Measurements from ENCODE around the gene CD68.

The CD68 gene

GRCh38 chr17:7557775-7558543 lies 21.5 kb upstream of the CD68 start:
- Histone ChIP-seq H3K9ac (ENCODE audit: low read length) (no peak overlapping the region), H3K9me2 (replicated peaks; ENCODE audit: insufficient read depth, low read length) (no peaks in the 10 kb centered on the region), H3F3A (ENCODE audit: insufficient read depth) (no peaks in the 10 kb centered on the region), H2AFZ (ENCODE audit: low read depth, low read length, severe bottlenecking) (no peak overlapping the region), H3K27ac (ENCODE audit: low read depth, low read length) (no peak overlapping the region), H4K20me1 (ENCODE audit: low read depth, low read length) (no peaks in the 10 kb centered on the region), H3K4me3 (ENCODE audit: insufficient read depth, low read length, poor library complexity, severe bottlenecking) (no peak overlapping the region), H3K36me3 (ENCODE audit: low read length) (no peaks in the 10 kb centered on the region), H3K27me3 (ENCODE audit: low read length) (no peaks in the 10 kb centered on the region), H3K4me2 (ENCODE audit: low read depth, low read length, poor library complexity, severe bottlenecking) (no peak overlapping the region), H3K9me3 (ENCODE audit: insufficient read depth, low read length) (no peaks in the 10 kb centered on the region), H3K79me2 (ENCODE audit: insufficient read depth, low read length) (peaks cover 12% of the 10 kb centered on the region)
- no peak for TF ChIP-seq EZH2phosphoT487 (conservative IDR thresholded peaks at IDR 0.05; ENCODE audit: low read length)

- Histone ChIP-seq H3K9me3 (ENCODE audit: insufficient read depth, low read length) (no peaks in the 10 kb centered on the region), H3K27ac (ENCODE audit: low read depth, low read length) (no peak within 1 kb of the TSS), H2AFZ (ENCODE audit: low read depth, low read length, severe bottlenecking) (no peak within 1 kb of the TSS), H3K9me2 (replicated peaks; ENCODE audit: insufficient read depth, low read length) (no peaks in the 10 kb centered on the region), H3K4me3 (ENCODE audit: insufficient read depth, low read length, poor library complexity, severe bottlenecking) (no peak within 1 kb of the TSS), H3K4me2 (ENCODE audit: low read depth, low read length, poor library complexity, severe bottlenecking) (no peak within 1 kb of the TSS), H3K79me2 (ENCODE audit: insufficient read depth, low read length) (peaks cover 19% of the 10 kb centered on the region), H3K36me3 (ENCODE audit: low read length) (no peaks in the 10 kb centered on the region), H4K20me1 (ENCODE audit: low read depth, low read length) (no peaks in the 10 kb centered on the region), H3K27me3 (ENCODE audit: low read length) (no peaks in the 10 kb centered on the region), H3K9ac (ENCODE audit: low read length) (no peak within 1 kb of the TSS), H3F3A (ENCODE audit: insufficient read depth) (no peaks in the 10 kb centered on the region)
- TF ChIP-seq EZH2phosphoT487 (conservative IDR thresholded peaks at IDR 0.05; ENCODE audit: low read length) (no peak), CTCF (IDR thresholded peaks at IDR 0.05; ENCODE audit: insufficient read depth, low read length, poor library complexity, severe bottlenecking) (no peak)
Observed at GRCh38 chr17:7558544-7559319, 20.7 kb upstream of the CD68 start, which contains the start of gene TNFSF13. Gene TNFSF13 (plus strand): TSS chr17:7558750. CDS start chr17:7559040, 290 bp downstream.

- Histone ChIP-seq H3F3A (ENCODE audit: insufficient read depth) (no peaks in the 10 kb centered on the region), H3K36me3 (ENCODE audit: low read length) (0 out of 2 replicates have a peak, but pooled peaks cover 2% of the 10 kb centered on the region), H3K79me2 (ENCODE audit: insufficient read depth, low read length) (peaks cover 27% of the 10 kb centered on the region), H3K9me2 (replicated peaks; ENCODE audit: insufficient read depth, low read length) (no peaks in the 10 kb centered on the region), H3K27me3 (ENCODE audit: low read length) (no peaks in the 10 kb centered on the region), H3K4me3 (ENCODE audit: insufficient read depth, low read length, poor library complexity, severe bottlenecking) (no peak overlapping the region), H3K9ac (ENCODE audit: low read length) (no peak overlapping the region), H2AFZ (ENCODE audit: low read depth, low read length, severe bottlenecking) (no peak overlapping the region), H3K9me3 (ENCODE audit: insufficient read depth, low read length) (no peaks in the 10 kb centered on the region), H3K4me2 (ENCODE audit: low read depth, low read length, poor library complexity, severe bottlenecking) (no peak overlapping the region), H4K20me1 (ENCODE audit: low read depth, low read length) (no peaks in the 10 kb centered on the region), H3K27ac (ENCODE audit: low read depth, low read length) (no peak overlapping the region)
- TF ChIP-seq CTCF (IDR thresholded peaks at IDR 0.05; ENCODE audit: insufficient read depth, low read length, poor library complexity, severe bottlenecking) = no peak
- no peak for TF ChIP-seq EZH2phosphoT487 (conservative IDR thresholded peaks at IDR 0.05; ENCODE audit: low read length)
Observed at GRCh38 chr17:7559320-7560171, 19.9 kb upstream of the CD68 start.
